WTC11 (cell line): Measurements from ENCODE around the gene ATP11A. TPM values are rescaled to one million over a fixed set of nuclear protein-coding genes. Genes with fewer than 3 reads are reported as not detected.

Experiments
- ATAC-seq: fragments of 200-7000 bp; cut with Tn5 transposase; 2 replicates; pipeline ENCODE4 v1.10.0; 2021; ENCODE audit warnings: mild to moderate bottlenecking, moderate library complexity
- CTCF ChIA-PET: fragments of 300-600 bp; sonication (Branson Sonifier 250); formaldehyde crosslinking; loops from one replicate; lab custom pipeline; 2021; ENCODE audit warnings: antibody characterized with exemption; lab: Charles Lee
- POLR2A ChIA-PET: fragments of 350-600 bp; sonication (Branson Sonifier 250); formaldehyde crosslinking; loops from one replicate; lab custom pipeline; 2021; ENCODE audit warnings: antibody characterized with exemption; lab: Charles Lee
- DNase-seq: peaks from one replicate; pipeline ENCODE4 v3.0.0; 2021; ENCODE audit warnings: low spot score
- H3K27ac Mint-ChIP-seq: 2 replicates; pipeline ENCODE4 v1.8.0; 2021; ENCODE audit warnings: mixed read lengths
- H3K27me3 Mint-ChIP-seq: 2 replicates; pipeline ENCODE4 v1.8.0; 2021; ENCODE audit warnings: low read depth, mild to moderate bottlenecking, moderate library complexity, mixed read lengths
- H3K36me3 Mint-ChIP-seq: 2 replicates; pipeline ENCODE4 v1.8.0; 2021; ENCODE audit warnings: mixed read lengths
- H3K4me1 Mint-ChIP-seq: 2 replicates; pipeline ENCODE4 v1.8.0; 2022; ENCODE audit warnings: mixed read lengths
- H3K4me3 Mint-ChIP-seq: 2 replicates; pipeline ENCODE4 v1.8.0; 2021; ENCODE audit warnings: mild to moderate bottlenecking, moderate library complexity, mixed read lengths
- H3K9me3 Mint-ChIP-seq: 2 replicates; pipeline ENCODE4 v1.8.0; 2021; ENCODE audit warnings: mixed read lengths
- MXD4 ChIP-seq: fragments of 250-450 bp; sonication (Bioruptor Pico); IDR thresholded peaks from 2 replicates; pipeline ENCODE4 v1.8.0; 2021; ENCODE audit warnings: mild to moderate bottlenecking, moderate library complexity, borderline replicate concordance
- ZNF416 ChIP-seq: fragments of 250-450 bp; sonication (Bioruptor Pico); IDR thresholded peaks from 2 replicates; pipeline ENCODE4 v1.9.0; 2021; ENCODE audit warnings: mild to moderate bottlenecking, inconsistent platforms
- total RNA-seq: library from RNA; stranded (reverse); gene quantifications from 3 replicates; pipeline ENCODE4 v1.2.3, GENCODE V29; 2021
- TF ChIP-seq, protein P1 (sequence below): fragments of 250-450 bp; sonication (Bioruptor Pico); IDR thresholded peaks from 2 replicates; pipeline ENCODE4 v2.1.2; 2022; ENCODE audit warnings: mild to moderate bottlenecking, moderate library complexity

Gene ATP11A
- total RNA-seq, 1 experiment from 2014 or later, result 100 TPM

DNA sequence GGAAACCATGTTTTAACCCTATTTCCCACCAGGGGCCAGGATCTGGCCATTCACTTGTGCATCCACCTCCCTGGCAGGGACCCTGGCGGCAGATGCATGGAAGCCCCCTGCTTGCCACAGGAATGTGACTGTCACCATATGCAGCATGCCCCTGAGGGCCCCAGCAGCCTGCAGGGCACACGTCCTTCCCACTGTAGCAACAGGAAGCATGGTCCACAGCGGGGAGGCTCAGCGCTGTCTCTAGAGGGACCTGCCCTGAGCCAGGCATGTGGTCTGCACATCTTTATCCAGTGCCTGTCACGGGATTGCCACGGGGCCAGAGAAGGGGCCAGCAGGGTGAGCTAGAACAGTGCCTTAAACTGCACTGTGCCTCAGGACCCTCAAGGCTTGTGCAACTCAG is 244.2 kb downstream of the ATP11A start:
- no peak overlapping the region for H3K4me3 Mint-ChIP-seq
- H3K36me3 Mint-ChIP-seq, result peaks cover 5% of the 10 kb centered on the region; the same call in 1 of the 2 replicates

More for the DNA sequence above, 244.2 kb downstream of the ATP11A start:
- ATAC-seq, result no peak
- Mint-ChIP-seq H3K4me1 (peaks cover 21% of the 10 kb centered on the region), H3K9me3 (peaks cover 6% of the 10 kb centered on the region), H3K27me3 (no peaks in the 10 kb centered on the region)
- TF ChIP-seq, protein P1, sequence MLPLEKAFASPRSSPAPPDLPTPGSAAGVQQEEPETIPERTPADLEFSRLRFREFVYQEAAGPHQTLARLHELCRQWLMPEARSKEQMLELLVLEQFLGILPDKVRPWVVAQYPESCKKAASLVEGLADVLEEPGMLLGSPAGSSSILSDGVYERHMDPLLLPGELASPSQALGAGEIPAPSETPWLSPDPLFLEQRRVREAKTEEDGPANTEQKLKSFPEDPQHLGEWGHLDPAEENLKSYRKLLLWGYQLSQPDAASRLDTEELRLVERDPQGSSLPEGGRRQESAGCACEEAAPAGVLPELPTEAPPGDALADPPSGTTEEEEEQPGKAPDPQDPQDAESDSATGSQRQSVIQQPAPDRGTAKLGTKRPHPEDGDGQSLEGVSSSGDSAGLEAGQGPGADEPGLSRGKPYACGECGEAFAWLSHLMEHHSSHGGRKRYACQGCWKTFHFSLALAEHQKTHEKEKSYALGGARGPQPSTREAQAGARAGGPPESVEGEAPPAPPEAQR (CRISPR knock-in tag), result no peak
- no peak for TF ChIP-seq MXD4 (CRISPR knock-in tag)
- no peak for TF ChIP-seq ZNF416 (CRISPR knock-in tag)
- TF ChIP-seq, all 79 proteins: peak for 0
- no peak for DNase-seq
- ChIA-PET CTCF (interaction anchor here (1.2 kb wide), 1 partner anchor 9 kb away, joined by 4 read pairs; no protein-coding TSS in a partner anchor), POLR2A (no interaction called here)
- H3K27ac Mint-ChIP-seq, result no peak overlapping the region

Other genes with a start within 250 kb of the ATP11A start
- gene TUBGCP3, start 101.9 kb upstream of the ATP11A start, total RNA-seq, result 29.9 to 32.3 TPM (median 32.1 TPM) in 3 replicates